HepG2 (cell line): ENCODE data around the gene BLOC1S4. TPM values are rescaled to one million over a fixed set of nuclear protein-coding genes. Genes with fewer than 3 reads are reported as not detected.

Source experiments
- AGO2 ChIP-seq: fragments of 200-400 bp; formaldehyde crosslinking; optimal IDR thresholded peaks from 2 replicates; pipeline ENCODE3; 2017; ENCODE audit warnings: mild to moderate bottlenecking, low read depth, low read length, moderate library complexity
- E2F5 ChIP-seq: sonication (generic); formaldehyde crosslinking; conservative IDR thresholded peaks from 2 replicates; pipeline ENCODE4 v1.4.0; 2020; ENCODE audit warnings: missing genetic modification reagents
- GMEB2 ChIP-seq: IDR thresholded peaks from 2 replicates; pipeline ENCODE4 v1.6.1; 2016; ENCODE audit warnings: missing biosample characterization, missing genetic modification reagents, low read depth
- ISX ChIP-seq: sonication (generic); formaldehyde crosslinking; conservative IDR thresholded peaks from 2 replicates; pipeline ENCODE4 v1.5.0; 2020; ENCODE audit warnings: missing genetic modification reagents
- LRRFIP1 ChIP-seq: sonication (generic); formaldehyde crosslinking; conservative IDR thresholded peaks from 2 replicates; pipeline ENCODE4 v1.4.0; 2020; ENCODE audit warnings: missing genetic modification reagents
- TRAFD1 ChIP-seq: sonication (generic); formaldehyde crosslinking; IDR thresholded peaks from 2 replicates; pipeline ENCODE4 v1.5.1; 2020; ENCODE audit warnings: missing genetic modification reagents, mild to moderate bottlenecking, borderline replicate concordance
- ZNF646 ChIP-seq: sonication (generic); formaldehyde crosslinking; IDR thresholded peaks from 2 replicates; pipeline ENCODE4 v1.9.0; 2021; ENCODE audit warnings: mild to moderate bottlenecking, missing genetic modification reagents
- ZNF672 ChIP-seq: sonication (generic); formaldehyde crosslinking; IDR thresholded peaks from 2 replicates; pipeline ENCODE4 v1.8.1; 2022; ENCODE audit warnings: missing genetic modification reagents
- ZNF747 ChIP-seq: sonication (generic); formaldehyde crosslinking; IDR thresholded peaks from 2 replicates; pipeline ENCODE4 v1.8.1; 2023; ENCODE audit warnings: missing genetic modification reagents, mild to moderate bottlenecking, borderline replicate concordance
- ZNF770 ChIP-seq: sonication (generic); formaldehyde crosslinking; IDR thresholded peaks from 2 replicates; pipeline ENCODE4 v1.5.0; 2020; ENCODE audit warnings: mild to moderate bottlenecking, missing genetic modification reagents
- ZNF781 ChIP-seq: sonication (generic); formaldehyde crosslinking; IDR thresholded peaks from 2 replicates; pipeline ENCODE4 v1.5.1; 2020; ENCODE audit warnings: borderline replicate concordance, mild to moderate bottlenecking, missing genetic modification reagents; ENCODE audit errors: not compliant biosample characterization
- polyA plus RNA-seq, 8 experiments: library from polyadenylated mRNA; depleted of rRNA in 3 of 8; stranded (reverse) in 7 of 8; unstranded in 1 of 8; fragments of >200 nt; fragmentation: Illumina TruSeq in 4 of 8; extraction: Trizol in 4 of 8; gene quantifications; 2 replicates each; pipeline versions ENCODE4 v1.2.1 to v1.2.3, GENCODE V29; 2011 to 2016; ENCODE audit warnings: low read depth in 4 of 8, missing spikeins in 1 of 8, mixed read lengths in 1 of 8; ENCODE audit not compliant: insufficient read depth in 1 of 8
- total RNA-seq, 5 experiments: library from RNA; depleted of rRNA; stranded (reverse); fragments of >200 nt; fragmentation: Illumina TruSeq; extraction: Trizol; gene quantifications; 2 replicates each; pipeline ENCODE4 v1.2.3, GENCODE V29; 2016; ENCODE audit warnings: low read depth in 1 of 5

BLOC1S4 gene
- total and polyA plus RNA-seq, 2 of the 13 experiments (the other 11 are each of a cell fraction or from before 2014, with no cell fraction given), result 15.5 to 20.9 TPM

- TF ChIP-seq ZNF770 (CRISPR knock-in tag), result no peak
- peak; percentile 56 for TF ChIP-seq ZNF781 (CRISPR knock-in tag)
- TF ChIP-seq ZNF646 (CRISPR knock-in tag), result no peak
- TF ChIP-seq LRRFIP1, result no peak
- TF ChIP-seq TRAFD1, result no peak
- TF ChIP-seq ISX (CRISPR knock-in tag), result 0 out of 2 replicates have a peak, but pooled peaks have one; percentile 60
- TF ChIP-seq AGO2, result no peak
- TF ChIP-seq GMEB2 (CRISPR knock-in tag), result no peak
- TF ChIP-seq ZNF672, result no peak
- TF ChIP-seq ZNF747 (CRISPR knock-in tag), result no peak
- no peak for TF ChIP-seq E2F5 (CRISPR knock-in tag)
Observed at GRCh38 chr4:6732441-6733357, 16.7 kb downstream of the BLOC1S4 start (continued).
